NB4 (cell line): ENCODE measurements around the gene TBC1D13.
"Not testable (repeated sequence)": the region's sequence is repeated elsewhere in the genome, so short reads cannot be mapped to it uniquely, and the experiment has no call there.

ENCODE experiments used
- DNase-seq: peaks from one replicate; pipeline ENCODE4 v3.0.0; 2010; ENCODE audit warnings: low read depth
- H3K4me3 ChIP-seq: one replicate; pipeline ENCODE4 v1.5.1; 2011; ENCODE audit warnings: mild to moderate bottlenecking, low read depth, low read length, moderate library complexity
- CTCF ChIP-seq: IDR thresholded peaks from one replicate; pipeline ENCODE4 v1.5.1; 2012; ENCODE audit warnings: low read depth, low read length
- MAX ChIP-seq: IDR thresholded peaks from 2 replicates; pipeline ENCODE4 v1.6.1; 2011; ENCODE audit warnings: low read depth, low read length
- MYC ChIP-seq: IDR thresholded peaks from 2 replicates; pipeline ENCODE4 v1.6.1; 2011; ENCODE audit warnings: low read depth, low read length
- POLR2A ChIP-seq: IDR thresholded peaks from 2 replicates; pipeline ENCODE4 v1.6.1; 2011; ENCODE audit warnings: mild to moderate bottlenecking; ENCODE audit not compliant: insufficient read length; ENCODE audit errors: extremely low read depth

Gene TBC1D13

GRCh38 chr9:128835246-128836210, 48.5 kb downstream of the TBC1D13 start:
- TF ChIP-seq POLR2A (no peak), MAX (no peak), MYC (no peak), CTCF (no peak)
- no peak for DNase-seq
- no peak overlapping the region for H3K4me3 ChIP-seq

GRCh38 chr9:128836509-128837145, 49.6 kb downstream of the TBC1D13 start:
- no peak overlapping the region for H3K4me3 ChIP-seq
- TF ChIP-seq POLR2A (no peak), CTCF (no peak)
- DNase-seq = no peak

GRCh38 chr9:128838338-128838737, 51.3 kb downstream of the TBC1D13 start:
- H3K4me3 ChIP-seq = no peak overlapping the region
- no peak for DNase-seq
- TF ChIP-seq CTCF = no peak
- TF ChIP-seq MYC = no peak
- TF ChIP-seq POLR2A = no peak

GRCh38 chr9:128840524-128840923, 53.5 kb downstream of the TBC1D13 start:
- DNase-seq = no peak
- no peak for TF ChIP-seq MAX

DNA sequence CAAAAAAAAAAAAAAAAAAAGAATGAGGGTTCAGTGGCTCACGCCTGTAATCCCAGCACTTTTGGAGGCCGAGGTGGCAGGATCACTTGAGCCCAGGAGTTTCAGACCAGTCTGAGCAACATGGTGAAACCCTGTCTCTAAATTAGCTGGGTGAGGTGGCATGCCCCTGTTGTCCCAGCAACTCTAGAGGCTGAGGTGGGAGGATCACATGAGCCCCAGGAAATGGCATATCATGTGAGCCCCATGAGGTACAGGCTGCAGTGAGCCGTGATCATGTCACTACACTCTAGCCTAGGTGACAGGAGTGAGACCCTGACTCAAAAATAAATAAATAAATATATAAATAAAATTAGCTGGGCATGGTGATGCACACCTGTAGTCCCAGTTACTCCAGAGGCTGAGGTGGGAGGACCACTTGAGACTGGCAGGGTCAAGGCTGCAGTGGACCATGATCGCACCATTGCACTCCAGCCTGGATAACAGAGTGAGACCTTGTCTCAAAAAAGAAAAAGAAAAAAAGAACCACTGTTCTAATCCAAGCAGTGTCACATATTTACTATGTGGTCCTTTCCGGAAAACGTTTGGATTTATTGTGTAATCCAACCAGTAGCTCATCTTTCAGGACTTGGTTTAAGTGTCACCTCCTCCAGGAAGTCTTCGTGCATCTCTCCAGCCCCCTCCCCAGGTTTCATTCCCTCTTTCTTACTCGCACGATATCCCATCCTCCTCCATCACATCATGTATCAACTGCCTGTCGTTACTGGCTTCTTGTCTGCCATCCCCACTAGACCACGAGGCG, 54.8 kb downstream of the TBC1D13 start:
- no peak overlapping the region for H3K4me3 ChIP-seq
- DNase-seq = no peak
- TF ChIP-seq POLR2A (no peak), CTCF (no peak), MYC (no peak), MAX (no peak)

More at GRCh38 chr9:128840524-128840923, 53.5 kb downstream of the TBC1D13 start:
- no peak overlapping the region for H3K4me3 ChIP-seq

- DNase-seq, H3K4me3 ChIP-seq: not testable (repeated sequence)
Measured at GRCh38 chr9:128843171-128843570, 56.1 kb downstream of the TBC1D13 start.
